ENCODE data around the gene SHROOM2. TPM values are rescaled to one million over a fixed set of nuclear protein-coding genes. Genes with fewer than 3 reads are reported as not detected.

SHROOM2 gene
- total RNA-seq, 1 experiment from 2014 or later: 1.2 TPM

DNA sequence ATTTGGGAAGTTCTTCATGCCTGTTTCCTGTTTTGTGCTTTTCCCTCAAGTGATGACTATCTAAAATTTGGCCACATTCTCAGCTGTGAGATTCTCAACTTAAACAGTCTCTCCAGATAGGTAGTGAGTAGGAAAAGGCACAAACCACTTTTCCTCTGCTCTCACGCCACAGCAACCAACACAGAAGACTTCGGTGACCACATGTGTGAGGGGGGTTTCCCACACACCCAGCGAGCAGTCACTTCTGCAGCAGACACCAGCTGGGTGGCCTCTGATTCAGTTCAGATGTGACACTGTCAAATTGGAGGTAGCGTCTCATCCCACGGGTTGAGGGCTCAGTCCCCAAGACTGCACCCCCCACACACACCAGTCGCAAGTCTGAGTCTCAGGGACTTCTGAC lies 155.9 kb downstream of the SHROOM2 start:
- TF ChIP-seq, protein P1, sequence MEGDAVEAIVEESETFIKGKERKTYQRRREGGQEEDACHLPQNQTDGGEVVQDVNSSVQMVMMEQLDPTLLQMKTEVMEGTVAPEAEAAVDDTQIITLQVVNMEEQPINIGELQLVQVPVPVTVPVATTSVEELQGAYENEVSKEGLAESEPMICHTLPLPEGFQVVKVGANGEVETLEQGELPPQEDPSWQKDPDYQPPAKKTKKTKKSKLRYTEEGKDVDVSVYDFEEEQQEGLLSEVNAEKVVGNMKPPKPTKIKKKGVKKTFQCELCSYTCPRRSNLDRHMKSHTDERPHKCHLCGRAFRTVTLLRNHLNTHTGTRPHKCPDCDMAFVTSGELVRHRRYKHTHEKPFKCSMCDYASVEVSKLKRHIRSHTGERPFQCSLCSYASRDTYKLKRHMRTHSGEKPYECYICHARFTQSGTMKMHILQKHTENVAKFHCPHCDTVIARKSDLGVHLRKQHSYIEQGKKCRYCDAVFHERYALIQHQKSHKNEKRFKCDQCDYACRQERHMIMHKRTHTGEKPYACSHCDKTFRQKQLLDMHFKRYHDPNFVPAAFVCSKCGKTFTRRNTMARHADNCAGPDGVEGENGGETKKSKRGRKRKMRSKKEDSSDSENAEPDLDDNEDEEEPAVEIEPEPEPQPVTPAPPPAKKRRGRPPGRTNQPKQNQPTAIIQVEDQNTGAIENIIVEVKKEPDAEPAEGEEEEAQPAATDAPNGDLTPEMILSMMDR (IDR thresholded peaks at IDR 0.05; ENCODE audit: unreplicated experiment): no peak
- no peaks in the 10 kb centered on the region for H3K27me3 Mint-ChIP-seq (ENCODE audit: insufficient read depth, unreplicated experiment)
- H3K27ac Mint-ChIP-seq (ENCODE audit: low read depth, unreplicated experiment): no peak overlapping the region
- DNase-seq (ENCODE audit: unreplicated experiment): no peak
- CTCF ChIA-PET: interaction anchor here (0.7 kb wide), 1 partner anchor 75 kb away, joined by 3 read pairs; no protein-coding TSS in a partner anchor
- no TSS peak for BruUV-seq (replicated peaks)
- intact Hi-C loops (cut with micrococcal nuclease): no loop called here
- POLR2A ChIA-PET: no interaction called here
- peaks cover 4% of the 10 kb centered on the region for H3K36me3 Mint-ChIP-seq (ENCODE audit: insufficient read depth, unreplicated experiment)
- no peaks in the 10 kb centered on the region for H3K4me1 Mint-ChIP-seq (ENCODE audit: insufficient read depth, unreplicated experiment)
- H3K9me3 Mint-ChIP-seq (ENCODE audit: unreplicated experiment): peaks cover 7% of the 10 kb centered on the region
- no peak overlapping the region for H3K4me3 Mint-ChIP-seq (ENCODE audit: unreplicated experiment)

DNA sequence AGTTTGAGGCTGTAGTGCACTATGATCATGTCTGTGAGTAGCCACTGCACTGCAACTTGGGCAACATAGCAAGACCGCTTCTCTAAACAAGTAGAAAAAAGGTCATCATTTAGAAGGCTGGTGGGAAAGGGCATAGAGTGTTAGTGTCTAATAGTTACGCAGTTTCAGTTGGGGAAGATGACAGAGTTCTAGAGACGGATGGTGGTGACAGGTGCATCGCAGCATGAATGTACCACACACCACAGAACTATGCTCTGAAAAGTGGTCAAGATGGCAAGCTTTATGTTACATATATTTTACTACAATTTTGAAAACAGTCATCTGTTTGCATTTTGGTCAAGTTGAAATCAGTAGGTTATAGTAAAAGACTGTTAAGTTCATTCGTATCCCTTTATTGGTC lies 157.2 kb downstream of the SHROOM2 start:
- H3K27me3 Mint-ChIP-seq (ENCODE audit: insufficient read depth, unreplicated experiment): no peaks in the 10 kb centered on the region
- H3K4me3 Mint-ChIP-seq (ENCODE audit: unreplicated experiment): no peak overlapping the region
- ChIA-PET POLR2A (interaction anchor here (1.2 kb wide), 1 partner anchor 30 kb away, joined by 3 read pairs; no protein-coding TSS in a partner anchor), CTCF (no interaction called here)
- H3K36me3 Mint-ChIP-seq (ENCODE audit: insufficient read depth, unreplicated experiment): peaks cover 4% of the 10 kb centered on the region
- intact Hi-C loops (cut with micrococcal nuclease): no loop called here
- TF ChIP-seq, protein P1 (IDR thresholded peaks at IDR 0.05; ENCODE audit: unreplicated experiment): no peak
- no peak overlapping the region for H3K27ac Mint-ChIP-seq (ENCODE audit: low read depth, unreplicated experiment)
- DNase-seq (ENCODE audit: unreplicated experiment): no peak
- no peaks in the 10 kb centered on the region for H3K4me1 Mint-ChIP-seq (ENCODE audit: insufficient read depth, unreplicated experiment)
- BruUV-seq (replicated peaks): no TSS peak
- peaks cover 7% of the 10 kb centered on the region for H3K9me3 Mint-ChIP-seq (ENCODE audit: unreplicated experiment)

DNA sequence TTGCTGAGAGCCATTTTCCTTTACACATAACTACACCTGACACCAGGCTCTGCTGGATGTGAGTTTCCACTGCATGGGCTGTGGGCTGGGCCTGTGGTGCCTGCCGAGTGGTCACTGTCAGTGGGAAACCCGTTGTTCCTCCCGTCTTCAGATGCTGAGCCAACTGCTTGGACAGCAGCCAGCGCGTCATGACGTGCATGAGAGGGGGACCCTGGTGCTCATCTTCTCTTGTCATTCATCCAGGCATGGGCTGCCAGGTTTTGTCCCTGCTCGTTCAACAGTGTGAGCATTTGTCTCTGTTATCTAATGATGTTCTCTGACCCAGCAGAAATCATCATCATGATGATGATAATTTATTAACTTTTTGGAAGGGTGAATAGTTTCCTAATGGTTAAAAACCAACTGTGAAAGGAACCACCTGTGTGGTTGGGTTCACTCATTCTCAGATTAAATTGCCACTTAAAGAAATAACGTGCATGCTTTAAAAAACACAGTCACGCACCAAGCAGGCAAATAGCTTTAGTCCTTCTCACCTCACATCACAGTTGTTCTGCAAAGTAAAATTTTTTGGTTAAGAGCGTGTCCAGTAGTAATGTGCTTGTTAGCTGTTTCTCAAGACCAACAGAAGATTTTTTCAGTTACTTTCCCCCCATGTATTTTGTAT lies 161.0 kb downstream of the SHROOM2 start:
- ChIA-PET CTCF (interaction anchor here (0.6 kb wide), 1 partner anchor 60 kb away, joined by 4 read pairs; no protein-coding TSS in a partner anchor), POLR2A (no interaction called here)
- DNase-seq (ENCODE audit: unreplicated experiment): no peak
- peaks cover 11% of the 10 kb centered on the region for H3K36me3 Mint-ChIP-seq (ENCODE audit: insufficient read depth, unreplicated experiment)
- TF ChIP-seq, protein P1 (IDR thresholded peaks at IDR 0.05; ENCODE audit: unreplicated experiment): no peak
- peaks cover 7% of the 10 kb centered on the region for H3K9me3 Mint-ChIP-seq (ENCODE audit: unreplicated experiment)
- BruUV-seq (replicated peaks): no TSS peak
- H3K4me3 Mint-ChIP-seq (ENCODE audit: unreplicated experiment): no peak overlapping the region
- no peak overlapping the region for H3K27ac Mint-ChIP-seq (ENCODE audit: low read depth, unreplicated experiment)
- no peaks in the 10 kb centered on the region for H3K4me1 Mint-ChIP-seq (ENCODE audit: insufficient read depth, unreplicated experiment)
- H3K27me3 Mint-ChIP-seq (ENCODE audit: insufficient read depth, unreplicated experiment): no peaks in the 10 kb centered on the region
- intact Hi-C loops (cut with micrococcal nuclease): no loop called here

DNA sequence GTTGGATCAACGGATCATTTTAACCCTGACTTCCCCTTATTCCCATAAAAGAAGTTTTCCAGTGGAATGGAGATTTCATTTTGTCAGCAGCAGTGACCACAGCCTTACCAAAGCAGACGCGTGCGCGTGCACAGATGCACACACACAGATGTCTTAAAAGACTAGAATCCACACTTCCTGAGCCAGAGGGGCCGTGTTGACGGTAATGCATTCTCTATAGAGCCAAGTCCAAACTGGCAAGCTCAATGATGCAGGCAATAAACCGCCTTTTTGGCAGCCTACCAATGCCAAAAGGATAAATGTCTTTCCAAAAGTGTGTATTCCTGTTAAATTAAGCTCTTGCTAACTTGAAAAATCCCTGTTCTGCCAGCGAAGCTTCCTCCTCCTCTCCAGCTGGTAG lies 162.2 kb downstream of the SHROOM2 start:
- intact Hi-C loops (cut with micrococcal nuclease): no loop called here
- DNase-seq (ENCODE audit: unreplicated experiment): no peak
- Mint-ChIP-seq H3K27ac (ENCODE audit: low read depth, unreplicated experiment) (no peak overlapping the region), H3K9me3 (ENCODE audit: unreplicated experiment) (peaks cover 3% of the 10 kb centered on the region), H3K36me3 (ENCODE audit: insufficient read depth, unreplicated experiment) (peaks cover 11% of the 10 kb centered on the region), H3K27me3 (ENCODE audit: insufficient read depth, unreplicated experiment) (no peaks in the 10 kb centered on the region), H3K4me3 (ENCODE audit: unreplicated experiment) (no peak overlapping the region), H3K4me1 (ENCODE audit: insufficient read depth, unreplicated experiment) (no peaks in the 10 kb centered on the region)
- no TSS peak for BruUV-seq (replicated peaks)
- ChIA-PET POLR2A (interaction anchor here (0.6 kb wide), 1 partner anchor 161 kb away, joined by 3 read pairs; no protein-coding TSS in a partner anchor), CTCF (no interaction called here)
- TF ChIP-seq, protein P1 (IDR thresholded peaks at IDR 0.05; ENCODE audit: unreplicated experiment): no peak

Data from MCF 10A (cell line).